Naive thymus-derived CD8-positive, alpha-beta T cell (primary cell): ENCODE data around the gene RADIL. TPM values are rescaled to one million over a fixed set of nuclear protein-coding genes. Genes with fewer than 3 reads are reported as not detected.

ENCODE experiments used
- ATAC-seq, 2 donors: fragments of 150-1000 bp; cut with Tn5 transposase in 1 of 2; sonication (Bioruptor Pico), chemical (Tn5 transposase) in 1 of 2; 1 replicate in 1 of 2; 2 replicates in 1 of 2; pipeline ENCODE4 v1.10.0; 2021; ENCODE audit warnings: mild to moderate bottlenecking in 2 of 2, moderate library complexity in 2 of 2
- POLR2A ChIA-PET: fragments of 350-600 bp; sonication (Branson Sonifier 250); formaldehyde crosslinking; loops from one replicate; lab custom pipeline; 2021; ENCODE audit warnings: antibody characterized with exemption; lab: Charles Lee
- DNase-seq, 10 donors: peaks; one replicate each; pipeline versions ENCODE4 v3.0.0 to v3.0.0-alpha.2; 2020 to 2022
- H3K27ac Mint-ChIP-seq, 10 donors: one replicate each; pipeline ENCODE4 v1.8.0; 2020 to 2022; ENCODE audit warnings: mild to moderate bottlenecking in 10 of 10, mixed read lengths in 10 of 10, moderate library complexity in 4 of 10, inconsistent platforms in 1 of 10
- H3K27me3 Mint-ChIP-seq, 5 donors: one replicate each; pipeline ENCODE4 v1.8.0; 2021 to 2022; ENCODE audit warnings: mixed read lengths in 5 of 5
- H3K36me3 Mint-ChIP-seq, 3 donors: one replicate each; pipeline ENCODE4 v1.8.0; 2020 to 2022; ENCODE audit warnings: mixed read lengths in 3 of 3, mild to moderate bottlenecking in 2 of 3, inconsistent platforms in 1 of 3
- H3K4me1 Mint-ChIP-seq, 4 donors: one replicate each; pipeline ENCODE4 v1.8.0; 2021 to 2022; ENCODE audit warnings: mixed read lengths in 4 of 4
- H3K4me3 Mint-ChIP-seq, 10 donors: one replicate each; pipeline ENCODE4 v1.8.0; 2020 to 2022; ENCODE audit warnings: mild to moderate bottlenecking in 10 of 10, mixed read lengths in 10 of 10, moderate library complexity in 6 of 10, inconsistent platforms in 1 of 10
- H3K9me3 Mint-ChIP-seq, 9 donors: one replicate each; pipeline ENCODE4 v1.8.0; 2020 to 2022; ENCODE audit warnings: mixed read lengths in 9 of 9, mild to moderate bottlenecking in 3 of 9, inconsistent platforms in 1 of 9, moderate library complexity in 1 of 9
- polyA plus RNA-seq, 3 donors: library from polyadenylated mRNA; unstranded; fragments of 300-500 nt; fragmentation: Illumina TruSeq; gene quantifications; one replicate each; pipeline ENCODE4 v1.2.3, GENCODE V29; 2021
- total RNA-seq, 8 experiments: library from RNA in 2 of 8; stranded (reverse) in 2 of 8; gene quantifications; one replicate each; pipeline ENCODE4 v1.2.3 and lab custom pipeline; 2021 to 2026

Gene RADIL
- total and polyA plus RNA-seq, 5 experiments from 2014 or later = 0.02 to 0.18 (median 0.07) TPM; not detected in 2

- Mint-ChIP-seq H3K4me3 (no peak overlapping the region), H3K36me3 (peaks cover 0 to 29% (median 6%) of the 10 kb centered on the region in 3 donors), H3K9me3 (no peaks in the 10 kb centered on the region), H3K27ac (no peak overlapping the region), H3K27me3 (no peaks in the 10 kb centered on the region), H3K4me1 (peaks cover 3 to 8% (median 6%) of the 10 kb centered on the region in 4 donors)
- DNase-seq = no peak
- no peak for ATAC-seq
- POLR2A ChIA-PET = interaction anchor here (0.6 to 1.1 kb wide), 2 partner anchors 42 to 148 kb away, joined by 3 read pairs; no protein-coding TSS in a partner anchor
Observed at GRCh38 chr7:4789194-4790077, 94.1 kb downstream of the RADIL start.

- no peak overlapping the region for H3K27ac Mint-ChIP-seq
- no peak overlapping the region for H3K4me3 Mint-ChIP-seq
- H3K36me3 Mint-ChIP-seq = peaks cover 0 to 29% (median 6%) of the 10 kb centered on the region in 3 donors
- H3K4me1 Mint-ChIP-seq = peaks cover under 1 to 3% (median 2%) of the 10 kb centered on the region in 4 donors
- ATAC-seq = no peak
- H3K9me3 Mint-ChIP-seq = no peaks in the 10 kb centered on the region
- DNase-seq = no peak
- no peaks in the 10 kb centered on the region for H3K27me3 Mint-ChIP-seq
- POLR2A ChIA-PET = interaction anchor here (1.1 kb wide), 1 partner anchor 147 kb away, joined by 3 read pairs; no protein-coding TSS in a partner anchor
Observed at GRCh38 chr7:4788627-4789189, 94.8 kb downstream of the RADIL start.

- peaks cover 0 to 29% (median 6%) of the 10 kb centered on the region in 3 donors for H3K36me3 Mint-ChIP-seq
- H3K9me3 Mint-ChIP-seq = no peaks in the 10 kb centered on the region
- H3K27me3 Mint-ChIP-seq = no peaks in the 10 kb centered on the region
- POLR2A ChIA-PET = interaction anchor here (1.1 kb wide), 1 partner anchor 147 kb away, joined by 3 read pairs; no protein-coding TSS in a partner anchor
- H3K27ac Mint-ChIP-seq = peak overlapping the region in 1 of 10 donors; percentile 39
- ATAC-seq = no peak
- peaks cover 0 to 3% (median 2%) of the 10 kb centered on the region in 4 donors for H3K4me1 Mint-ChIP-seq
- no peak overlapping the region for H3K4me3 Mint-ChIP-seq
- no peak for DNase-seq
Observed at GRCh38 chr7:4787947-4788626, 95.4 kb downstream of the RADIL start.

- no peak for DNase-seq
- H3K27me3 Mint-ChIP-seq = no peaks in the 10 kb centered on the region
- H3K4me1 Mint-ChIP-seq = peaks cover 0 to 3% (median 2%) of the 10 kb centered on the region in 4 donors
- H3K36me3 Mint-ChIP-seq = peaks cover 0 to 29% (median 6%) of the 10 kb centered on the region in 3 donors
- no peak for ATAC-seq
- peak overlapping the region in 1 of 10 donors; percentile 39 for H3K27ac Mint-ChIP-seq
- POLR2A ChIA-PET = no interaction called here
- no peaks in the 10 kb centered on the region for H3K9me3 Mint-ChIP-seq
- no peak overlapping the region for H3K4me3 Mint-ChIP-seq
Observed at GRCh38 chr7:4787541-4787940, 96.0 kb downstream of the RADIL start.

- Mint-ChIP-seq H3K27ac (no peak overlapping the region), H3K36me3 (peaks cover 0 to 36% (median 12%) of the 10 kb centered on the region in 3 donors)
- ATAC-seq = no peak
Observed at GRCh38 chr7:4786015-4786414, 97.5 kb downstream of the RADIL start.

GRCh38 chr7:4785371-4785770 is 98.1 kb downstream of the RADIL start:
- ATAC-seq = no peak
- POLR2A ChIA-PET = interaction anchor here (1.6 kb wide), 1 partner anchor 9 kb away, joined by 4 read pairs; the partner anchor contains the start of gene AP5Z1
- Mint-ChIP-seq H3K9me3 (no peaks in the 10 kb centered on the region), H3K4me3 (no peak overlapping the region), H3K27ac (no peak overlapping the region), H3K36me3 (peaks cover 0 to 40% (median 12%) of the 10 kb centered on the region in 3 donors), H3K4me1 (peaks cover 0 to 3% (median 2%) of the 10 kb centered on the region in 4 donors), H3K27me3 (no peaks in the 10 kb centered on the region)
- DNase-seq = no peak

More at GRCh38 chr7:4786015-4786414, 97.5 kb downstream of the RADIL start:
- Mint-ChIP-seq H3K4me1 (peaks cover 0 to 3% (median 0%) of the 10 kb centered on the region in 4 donors), H3K27me3 (no peaks in the 10 kb centered on the region), H3K4me3 (no peak overlapping the region), H3K9me3 (no peaks in the 10 kb centered on the region)
- POLR2A ChIA-PET = interaction anchor here (1.6 kb wide), 1 partner anchor 10 kb away, joined by 4 read pairs; the partner anchor contains the start of gene AP5Z1
- DNase-seq = no peak

- Mint-ChIP-seq H3K4me1 (peaks cover 0 to 6% (median 2%) of the 10 kb centered on the region in 4 donors), H3K36me3 (peaks cover 0 to 40% (median 12%) of the 10 kb centered on the region in 3 donors), H3K9me3 (no peaks in the 10 kb centered on the region), H3K27ac (no peak overlapping the region), H3K4me3 (no peak overlapping the region), H3K27me3 (no peaks in the 10 kb centered on the region)
- POLR2A ChIA-PET = interaction anchor here (0.6 to 1.2 kb wide), 3 partner anchors 9 to 143 kb away, joined by 3 to 4 read pairs (median 4); partner anchors contain the start of gene AP5Z1
- DNase-seq = no peak
- no peak for ATAC-seq
Observed at GRCh38 chr7:4784799-4785198, 98.7 kb downstream of the RADIL start.

- no peak for ATAC-seq
- peaks cover 0 to 39% (median 9%) of the 10 kb centered on the region in 3 donors for H3K36me3 Mint-ChIP-seq
- peaks cover 0 to 7% (median 2%) of the 10 kb centered on the region in 4 donors for H3K4me1 Mint-ChIP-seq
- no peak overlapping the region for H3K27ac Mint-ChIP-seq
- H3K27me3 Mint-ChIP-seq = no peaks in the 10 kb centered on the region
- POLR2A ChIA-PET = interaction anchor here (1.0 to 1.2 kb wide), 3 partner anchors 8 to 57 kb away, joined by 3 to 4 read pairs (median 4); partner anchors contain the start of gene AP5Z1
- no peak for DNase-seq
- H3K9me3 Mint-ChIP-seq = no peaks in the 10 kb centered on the region
- H3K4me3 Mint-ChIP-seq = no peak overlapping the region
Observed at GRCh38 chr7:4783762-4784351, 99.7 kb downstream of the RADIL start.

- peaks cover 0 to 41% (median 9%) of the 10 kb centered on the region in 3 donors for H3K36me3 Mint-ChIP-seq
Observed at GRCh38 chr7:4783292-4783652, 100.2 kb downstream of the RADIL start.

GRCh38 chr7:4782333-4783291 is 100.9 kb downstream of the RADIL start:
- H3K4me3 Mint-ChIP-seq = no peak overlapping the region
- no peak overlapping the region for H3K27ac Mint-ChIP-seq
- H3K36me3 Mint-ChIP-seq = peaks cover 0 to 43% (median 9%) of the 10 kb centered on the region in 3 donors
- peaks cover 9 to 17% (median 11%) of the 10 kb centered on the region in 4 donors for H3K4me1 Mint-ChIP-seq
- H3K9me3 Mint-ChIP-seq = no peaks in the 10 kb centered on the region
- DNase-seq = no peak
- H3K27me3 Mint-ChIP-seq = no peaks in the 10 kb centered on the region
- ATAC-seq = no peak
- POLR2A ChIA-PET = interaction anchor here (1.0 kb wide), 1 partner anchor 56 kb away, joined by 3 read pairs; no protein-coding TSS in a partner anchor

More at GRCh38 chr7:4783292-4783652, 100.2 kb downstream of the RADIL start:
- ATAC-seq (no peak), DNase-seq (no peak)
- Mint-ChIP-seq H3K4me1 (peaks cover 3 to 10% (median 5%) of the 10 kb centered on the region in 4 donors), H3K9me3 (no peaks in the 10 kb centered on the region), H3K4me3 (no peak overlapping the region), H3K27me3 (no peaks in the 10 kb centered on the region), H3K27ac (no peak overlapping the region)
- POLR2A ChIA-PET = interaction anchor here (1.0 kb wide), 1 partner anchor 57 kb away, joined by 3 read pairs; no protein-coding TSS in a partner anchor
